PC-9 (cell line): ENCODE results near the gene GASK1B.

Experiments
- EZH2 ChIP-seq: fragments of 200-600 bp; sonication (generic); IDR thresholded peaks from 2 replicates; pipeline ENCODE4 v1.8.0; 2017; ENCODE audit warnings: antibody characterized with exemption, low read depth
- TF ChIP-seq, protein P1 (sequence below): fragments of 200-600 bp; sonication (generic); conservative IDR thresholded peaks from 2 replicates; pipeline ENCODE4 v1.6.1; 2017; ENCODE audit warnings: mixed run types, antibody characterized with exemption, mild to moderate bottlenecking, moderate library complexity

DNA sequence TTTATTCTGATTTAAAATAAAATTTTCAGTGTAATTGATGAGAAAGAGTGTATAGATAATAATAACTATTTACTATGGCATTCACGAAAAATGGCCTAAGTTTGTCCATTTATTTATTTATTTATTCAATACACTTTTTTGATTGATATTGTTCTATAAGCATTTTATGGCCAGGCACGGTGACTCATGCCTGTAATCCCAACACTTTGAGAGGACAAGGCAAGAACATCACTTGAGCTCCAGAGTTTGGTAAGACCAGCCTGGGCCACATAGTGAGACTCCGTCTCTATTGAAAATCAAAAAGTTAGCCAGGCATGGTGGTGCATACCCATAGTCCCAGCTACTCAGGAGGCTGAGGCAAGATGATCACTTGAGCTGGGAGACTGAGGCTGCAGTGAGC lies 25.7 kb downstream of the GASK1B start:
- TF ChIP-seq, protein P1, sequence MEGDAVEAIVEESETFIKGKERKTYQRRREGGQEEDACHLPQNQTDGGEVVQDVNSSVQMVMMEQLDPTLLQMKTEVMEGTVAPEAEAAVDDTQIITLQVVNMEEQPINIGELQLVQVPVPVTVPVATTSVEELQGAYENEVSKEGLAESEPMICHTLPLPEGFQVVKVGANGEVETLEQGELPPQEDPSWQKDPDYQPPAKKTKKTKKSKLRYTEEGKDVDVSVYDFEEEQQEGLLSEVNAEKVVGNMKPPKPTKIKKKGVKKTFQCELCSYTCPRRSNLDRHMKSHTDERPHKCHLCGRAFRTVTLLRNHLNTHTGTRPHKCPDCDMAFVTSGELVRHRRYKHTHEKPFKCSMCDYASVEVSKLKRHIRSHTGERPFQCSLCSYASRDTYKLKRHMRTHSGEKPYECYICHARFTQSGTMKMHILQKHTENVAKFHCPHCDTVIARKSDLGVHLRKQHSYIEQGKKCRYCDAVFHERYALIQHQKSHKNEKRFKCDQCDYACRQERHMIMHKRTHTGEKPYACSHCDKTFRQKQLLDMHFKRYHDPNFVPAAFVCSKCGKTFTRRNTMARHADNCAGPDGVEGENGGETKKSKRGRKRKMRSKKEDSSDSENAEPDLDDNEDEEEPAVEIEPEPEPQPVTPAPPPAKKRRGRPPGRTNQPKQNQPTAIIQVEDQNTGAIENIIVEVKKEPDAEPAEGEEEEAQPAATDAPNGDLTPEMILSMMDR = no peak
- TF ChIP-seq EZH2 = no peak
